ENCODE results near the gene PARP1. TPM values are rescaled to one million over a fixed set of nuclear protein-coding genes. Genes with fewer than 3 reads are reported as not detected.

The PARP1 gene
- total RNA-seq, 1 donor = 51.0 TPM

DNA sequence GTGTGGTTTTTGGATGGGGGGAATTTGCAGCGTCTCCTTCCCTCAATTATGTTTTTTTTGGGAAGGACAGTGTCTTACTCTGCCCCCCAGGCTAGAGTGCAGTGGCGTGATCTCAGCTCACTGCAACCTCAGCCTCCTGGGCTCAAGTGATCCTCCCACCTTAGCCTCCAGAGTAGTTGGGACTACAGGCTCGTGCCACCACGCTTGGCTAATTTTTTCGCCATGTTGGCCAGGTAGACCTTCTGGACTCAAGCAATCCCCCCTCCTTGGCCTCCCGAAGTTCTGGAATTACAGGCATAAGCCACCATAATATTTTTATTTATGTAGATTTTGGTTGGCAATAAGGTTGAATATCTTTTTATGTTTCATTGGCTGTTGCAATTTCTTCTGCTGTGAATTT is 9.5 kb upstream of the PARP1 start:
- H3K27ac ChIP-seq (ENCODE audit: low read depth, low read length) = no peak overlapping the region
- H3K79me2 ChIP-seq (ENCODE audit: insufficient read depth, low read length) = no peaks in the 10 kb centered on the region
- H3K9me3 ChIP-seq (ENCODE audit: low read depth, low read length) = no peaks in the 10 kb centered on the region
- no peak for DNase-seq (ENCODE audit: insufficient read length, low spot score, missing footprints)
- TF ChIP-seq, protein P1, sequence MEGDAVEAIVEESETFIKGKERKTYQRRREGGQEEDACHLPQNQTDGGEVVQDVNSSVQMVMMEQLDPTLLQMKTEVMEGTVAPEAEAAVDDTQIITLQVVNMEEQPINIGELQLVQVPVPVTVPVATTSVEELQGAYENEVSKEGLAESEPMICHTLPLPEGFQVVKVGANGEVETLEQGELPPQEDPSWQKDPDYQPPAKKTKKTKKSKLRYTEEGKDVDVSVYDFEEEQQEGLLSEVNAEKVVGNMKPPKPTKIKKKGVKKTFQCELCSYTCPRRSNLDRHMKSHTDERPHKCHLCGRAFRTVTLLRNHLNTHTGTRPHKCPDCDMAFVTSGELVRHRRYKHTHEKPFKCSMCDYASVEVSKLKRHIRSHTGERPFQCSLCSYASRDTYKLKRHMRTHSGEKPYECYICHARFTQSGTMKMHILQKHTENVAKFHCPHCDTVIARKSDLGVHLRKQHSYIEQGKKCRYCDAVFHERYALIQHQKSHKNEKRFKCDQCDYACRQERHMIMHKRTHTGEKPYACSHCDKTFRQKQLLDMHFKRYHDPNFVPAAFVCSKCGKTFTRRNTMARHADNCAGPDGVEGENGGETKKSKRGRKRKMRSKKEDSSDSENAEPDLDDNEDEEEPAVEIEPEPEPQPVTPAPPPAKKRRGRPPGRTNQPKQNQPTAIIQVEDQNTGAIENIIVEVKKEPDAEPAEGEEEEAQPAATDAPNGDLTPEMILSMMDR (IDR thresholded peaks at IDR 0.05; ENCODE audit: extremely low read depth, low read depth, low read length) = no peak
- peaks cover 16% of the 10 kb centered on the region for H3K27me3 ChIP-seq (ENCODE audit: insufficient read depth, low read length)
- H4K20me1 ChIP-seq (ENCODE audit: insufficient read depth, low read length) = no peaks in the 10 kb centered on the region
- H3K4me2 ChIP-seq (ENCODE audit: insufficient read depth, low read length) = no peak overlapping the region
- no peak overlapping the region for H3K4me3 ChIP-seq (ENCODE audit: insufficient read depth, low read length)
- no peak overlapping the region for H2AFZ ChIP-seq (ENCODE audit: low read length)
- H3K36me3 ChIP-seq (ENCODE audit: insufficient read depth, low read length) = no peaks in the 10 kb centered on the region
- peaks cover 4% of the 10 kb centered on the region for H3K4me1 ChIP-seq (ENCODE audit: insufficient read depth, low read length)

DNA sequence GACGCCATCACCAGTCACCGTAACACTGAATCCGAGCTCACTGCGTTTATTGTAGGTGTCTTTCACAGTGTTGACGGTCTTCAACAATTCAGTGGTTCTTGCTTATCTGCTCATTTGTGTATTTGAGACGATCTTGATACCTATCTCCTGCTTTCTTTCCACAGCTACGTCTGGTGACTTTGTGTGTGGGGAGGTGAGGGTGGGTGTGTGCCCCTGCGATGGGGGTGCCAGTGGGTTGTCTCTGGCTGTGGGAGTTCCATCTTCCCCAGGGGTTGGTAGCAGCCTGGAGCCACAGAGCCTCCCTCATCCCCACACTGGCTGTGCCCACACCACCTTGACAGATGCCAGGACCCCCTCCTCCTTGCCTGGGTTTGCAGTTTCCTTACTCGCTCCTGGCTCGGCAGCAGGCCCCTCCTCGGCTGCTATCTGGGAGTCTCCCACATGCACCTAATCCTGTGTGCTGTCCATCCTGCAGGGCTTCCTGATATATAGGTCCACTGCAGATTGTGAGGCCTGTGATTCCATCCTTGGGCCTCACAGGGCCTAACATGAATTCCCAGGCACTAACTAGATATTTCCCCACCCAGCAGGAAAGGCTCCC is 6.3 kb upstream of the PARP1 start:
- Histone ChIP-seq H3K9me3 (ENCODE audit: low read depth, low read length) (no peaks in the 10 kb centered on the region), H4K20me1 (ENCODE audit: insufficient read depth, low read length) (no peaks in the 10 kb centered on the region), H3K4me2 (ENCODE audit: insufficient read depth, low read length) (no peak overlapping the region), H3K27ac (ENCODE audit: low read depth, low read length) (no peak overlapping the region), H2AFZ (ENCODE audit: low read length) (no peak overlapping the region), H3K4me1 (ENCODE audit: insufficient read depth, low read length) (peaks cover 2% of the 10 kb centered on the region), H3K79me2 (ENCODE audit: insufficient read depth, low read length) (no peaks in the 10 kb centered on the region), H3K27me3 (ENCODE audit: insufficient read depth, low read length) (peaks cover 13% of the 10 kb centered on the region), H3K36me3 (ENCODE audit: insufficient read depth, low read length) (no peaks in the 10 kb centered on the region), H3K4me3 (ENCODE audit: insufficient read depth, low read length) (no peak overlapping the region)
- DNase-seq (ENCODE audit: insufficient read length, low spot score, missing footprints) = no peak
- TF ChIP-seq, protein P1 (IDR thresholded peaks at IDR 0.05; ENCODE audit: extremely low read depth, low read depth, low read length) = no peak

DNA sequence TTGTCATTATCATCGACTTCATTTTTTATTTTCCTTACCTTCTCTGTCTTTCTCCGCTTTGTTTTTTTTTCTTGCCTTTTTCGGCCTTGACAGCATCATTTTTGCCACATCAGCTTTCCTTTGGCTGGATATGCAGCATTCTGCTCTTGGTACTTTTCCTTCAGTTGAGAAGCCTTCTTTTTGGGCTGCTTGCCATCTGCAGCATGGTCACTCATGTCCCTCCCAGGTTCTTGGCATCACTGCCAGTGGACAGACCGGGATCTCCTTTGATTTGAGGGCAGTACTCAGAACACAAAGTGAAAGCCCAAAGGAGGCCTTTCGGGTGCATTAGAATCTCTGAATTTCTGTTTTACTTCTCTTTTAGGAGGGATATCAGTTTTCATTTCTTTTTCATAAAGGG is 3.7 kb upstream of the PARP1 start:
- peaks cover 2% of the 10 kb centered on the region for H4K20me1 ChIP-seq (ENCODE audit: insufficient read depth, low read length)
- no peaks in the 10 kb centered on the region for H3K36me3 ChIP-seq (ENCODE audit: insufficient read depth, low read length)
- DNase-seq (ENCODE audit: insufficient read length, low spot score, missing footprints) = no peak
- peaks cover 6% of the 10 kb centered on the region for H3K27me3 ChIP-seq (ENCODE audit: insufficient read depth, low read length)
- H3K4me1 ChIP-seq (ENCODE audit: insufficient read depth, low read length) = peaks cover 7% of the 10 kb centered on the region
- H2AFZ ChIP-seq (ENCODE audit: low read length) = no peak overlapping the region
- H3K79me2 ChIP-seq (ENCODE audit: insufficient read depth, low read length) = peaks cover 2% of the 10 kb centered on the region
- no peak overlapping the region for H3K27ac ChIP-seq (ENCODE audit: low read depth, low read length)
- no peaks in the 10 kb centered on the region for H3K9me3 ChIP-seq (ENCODE audit: low read depth, low read length)
- H3K4me3 ChIP-seq (ENCODE audit: insufficient read depth, low read length) = no peak overlapping the region
- TF ChIP-seq, protein P1 (IDR thresholded peaks at IDR 0.05; ENCODE audit: extremely low read depth, low read depth, low read length) = no peak
- no peak overlapping the region for H3K4me2 ChIP-seq (ENCODE audit: insufficient read depth, low read length)

DNA sequence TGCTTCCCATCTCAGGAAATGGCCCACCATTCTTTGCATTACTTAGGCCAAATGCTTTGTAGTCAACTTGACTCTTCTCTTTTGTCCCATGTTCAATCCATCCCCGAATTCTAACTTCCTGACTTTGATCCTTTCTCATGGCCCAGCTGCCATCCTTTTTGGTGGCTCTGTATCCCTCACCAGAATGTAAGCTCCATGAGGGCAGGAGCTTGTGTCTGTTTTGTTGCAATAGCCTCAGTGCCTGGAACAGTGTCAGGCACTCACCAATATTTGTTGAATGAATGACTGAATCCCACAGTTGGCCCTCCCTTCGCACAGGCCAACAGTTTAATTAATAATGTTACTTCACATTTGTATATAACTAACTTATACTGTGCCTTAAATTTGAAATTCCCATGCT is 3.1 kb upstream of the PARP1 start:
- DNase-seq (ENCODE audit: insufficient read length, low spot score, missing footprints) = no peak
- H3K9me3 ChIP-seq (ENCODE audit: low read depth, low read length) = no peaks in the 10 kb centered on the region
- H3K4me3 ChIP-seq (ENCODE audit: insufficient read depth, low read length) = no peak overlapping the region
- TF ChIP-seq, protein P1 (IDR thresholded peaks at IDR 0.05; ENCODE audit: extremely low read depth, low read depth, low read length) = no peak
- H3K79me2 ChIP-seq (ENCODE audit: insufficient read depth, low read length) = peaks cover 9% of the 10 kb centered on the region
- peaks cover 6% of the 10 kb centered on the region for H3K27me3 ChIP-seq (ENCODE audit: insufficient read depth, low read length)
- H2AFZ ChIP-seq (ENCODE audit: low read length) = no peak overlapping the region
- no peak overlapping the region for H3K4me2 ChIP-seq (ENCODE audit: insufficient read depth, low read length)
- no peak overlapping the region for H3K27ac ChIP-seq (ENCODE audit: low read depth, low read length)
- peaks cover 8% of the 10 kb centered on the region for H4K20me1 ChIP-seq (ENCODE audit: insufficient read depth, low read length)
- H3K4me1 ChIP-seq (ENCODE audit: insufficient read depth, low read length) = peaks cover 14% of the 10 kb centered on the region
- no peaks in the 10 kb centered on the region for H3K36me3 ChIP-seq (ENCODE audit: insufficient read depth, low read length)
